Measurements from ENCODE around the gene IGFBP3.

- no peak for TF ChIP-seq EZH2phosphoT487 (IDR thresholded peaks at IDR 0.05; ENCODE audit: low read depth, severe bottlenecking, unreplicated experiment)
- TF ChIP-seq CTCF (IDR thresholded peaks at IDR 0.05; ENCODE audit: poor library complexity), result no peak
- no peak for TF ChIP-seq EZH2 (IDR thresholded peaks at IDR 0.05; ENCODE audit: borderline replicate concordance)
These were observed 46.5 kb downstream of the IGFBP3 start for GRCh38 chr7:45874408-45875131.
